Erythroblast (primary cell): Measurements from ENCODE around the gene DYNLRB2.

ENCODE experiments used
- GATA1 ChIP-seq: IDR thresholded peaks from 2 replicates; pipeline ENCODE4 v1.6.1; 2011; ENCODE audit warnings: low read depth, mild to moderate bottlenecking, control low read depth, low read length, moderate library complexity
- POLR2A ChIP-seq: IDR thresholded peaks from 2 replicates; pipeline ENCODE4 v1.6.1; 2011; ENCODE audit warnings: mild to moderate bottlenecking, low read length

DNA sequence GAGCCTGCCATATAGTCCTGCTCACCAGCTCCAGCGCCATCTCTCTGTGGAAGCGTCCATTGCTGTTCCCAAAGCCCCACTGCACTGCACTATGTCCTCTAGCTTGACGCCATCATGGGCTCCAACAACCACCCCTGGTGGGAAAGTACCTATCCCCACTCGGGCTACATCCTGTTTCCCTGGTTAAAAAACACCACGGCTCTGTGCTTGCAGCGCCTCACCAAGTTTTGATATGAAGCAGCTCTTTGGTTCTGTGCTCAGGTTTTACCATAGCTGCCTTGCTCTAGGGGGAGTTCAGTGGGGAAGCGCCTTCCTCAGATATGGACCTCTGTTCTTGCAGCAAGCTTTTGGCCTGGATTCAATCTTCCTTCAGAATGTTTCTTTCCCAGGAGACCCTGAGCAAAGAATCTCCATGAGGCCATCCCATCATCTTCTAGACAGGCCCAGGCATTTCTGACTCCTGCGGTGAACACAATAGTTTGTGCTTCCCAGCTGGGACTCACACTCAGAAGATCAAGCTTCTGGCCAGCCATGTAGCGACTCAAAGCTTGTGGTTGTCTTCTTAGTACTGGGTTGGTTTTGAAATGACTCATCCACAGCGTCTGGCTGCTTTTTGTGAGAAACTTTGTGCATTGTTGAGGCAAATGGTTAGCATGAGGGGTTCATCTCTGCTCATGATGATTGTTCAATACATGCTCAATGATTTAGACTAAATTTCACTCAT lies 39.5 kb downstream of the DYNLRB2 start:
- TF ChIP-seq POLR2A (no peak), GATA1 (no peak)
